Measurements from ENCODE around the gene FBN3. TPM values are rescaled to one million over a fixed set of nuclear protein-coding genes. Genes with fewer than 3 reads are reported as not detected.

FBN3 gene
- polyA plus RNA-seq, 1 donor from 2014 or later, result 52.7 TPM

GRCh38 chr19:8137425-8137824 is 12.0 kb downstream of the FBN3 start:
- Histone ChIP-seq H3K27ac (ENCODE audit: low read length) (no peak overlapping the region), H3K9me2 (ENCODE audit: insufficient read depth, low read length) (no peaks in the 10 kb centered on the region), H3K79me2 (replicated peaks; ENCODE audit: insufficient read depth, low read length) (no peaks in the 10 kb centered on the region), H4K20me1 (ENCODE audit: insufficient read depth) (no peaks in the 10 kb centered on the region), H3K9ac (ENCODE audit: low read length) (no peak overlapping the region), H3K27me3 (ENCODE audit: insufficient read depth, low read depth, low read length) (no peaks in the 10 kb centered on the region), H3K4me3 (ENCODE audit: low read length) (no peak overlapping the region), H3K9me3 (ENCODE audit: low read length) (no peaks in the 10 kb centered on the region), H3K4me2 (ENCODE audit: low read length) (no peak overlapping the region), H2AFZ (ENCODE audit: low read depth, low read length) (no peak overlapping the region), H3F3A (ENCODE audit: insufficient read depth, low read length, poor library complexity, severe bottlenecking) (no peaks in the 10 kb centered on the region), H3K36me3 (ENCODE audit: insufficient read depth, low read length) (no peaks in the 10 kb centered on the region)
- TF ChIP-seq MXI1 (conservative IDR thresholded peaks at IDR 0.05; ENCODE audit: poor library complexity, severe bottlenecking) (no peak), TAF1 (IDR thresholded peaks at IDR 0.05; ENCODE audit: low read depth) (no peak), RAD21 (conservative IDR thresholded peaks at IDR 0.05) (no peak), EZH2 (IDR thresholded peaks at IDR 0.05; ENCODE audit: borderline replicate concordance, insufficient read depth, low read length, poor library complexity, severe bottlenecking) (no peak), POLR2AphosphoS5 (IDR thresholded peaks at IDR 0.05) (no peak), SMC3 (conservative IDR thresholded peaks at IDR 0.05; ENCODE audit: poor library complexity) (no peak)
- TF ChIP-seq, protein P1, sequence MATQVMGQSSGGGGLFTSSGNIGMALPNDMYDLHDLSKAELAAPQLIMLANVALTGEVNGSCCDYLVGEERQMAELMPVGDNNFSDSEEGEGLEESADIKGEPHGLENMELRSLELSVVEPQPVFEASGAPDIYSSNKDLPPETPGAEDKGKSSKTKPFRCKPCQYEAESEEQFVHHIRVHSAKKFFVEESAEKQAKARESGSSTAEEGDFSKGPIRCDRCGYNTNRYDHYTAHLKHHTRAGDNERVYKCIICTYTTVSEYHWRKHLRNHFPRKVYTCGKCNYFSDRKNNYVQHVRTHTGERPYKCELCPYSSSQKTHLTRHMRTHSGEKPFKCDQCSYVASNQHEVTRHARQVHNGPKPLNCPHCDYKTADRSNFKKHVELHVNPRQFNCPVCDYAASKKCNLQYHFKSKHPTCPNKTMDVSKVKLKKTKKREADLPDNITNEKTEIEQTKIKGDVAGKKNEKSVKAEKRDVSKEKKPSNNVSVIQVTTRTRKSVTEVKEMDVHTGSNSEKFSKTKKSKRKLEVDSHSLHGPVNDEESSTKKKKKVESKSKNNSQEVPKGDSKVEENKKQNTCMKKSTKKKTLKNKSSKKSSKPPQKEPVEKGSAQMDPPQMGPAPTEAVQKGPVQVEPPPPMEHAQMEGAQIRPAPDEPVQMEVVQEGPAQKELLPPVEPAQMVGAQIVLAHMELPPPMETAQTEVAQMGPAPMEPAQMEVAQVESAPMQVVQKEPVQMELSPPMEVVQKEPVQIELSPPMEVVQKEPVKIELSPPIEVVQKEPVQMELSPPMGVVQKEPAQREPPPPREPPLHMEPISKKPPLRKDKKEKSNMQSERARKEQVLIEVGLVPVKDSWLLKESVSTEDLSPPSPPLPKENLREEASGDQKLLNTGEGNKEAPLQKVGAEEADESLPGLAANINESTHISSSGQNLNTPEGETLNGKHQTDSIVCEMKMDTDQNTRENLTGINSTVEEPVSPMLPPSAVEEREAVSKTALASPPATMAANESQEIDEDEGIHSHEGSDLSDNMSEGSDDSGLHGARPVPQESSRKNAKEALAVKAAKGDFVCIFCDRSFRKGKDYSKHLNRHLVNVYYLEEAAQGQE (IDR thresholded peaks at IDR 0.05; ENCODE audit: borderline replicate concordance), result no peak

- Histone ChIP-seq H2AFZ (ENCODE audit: low read depth, low read length) (no peak overlapping the region), H4K20me1 (ENCODE audit: insufficient read depth) (no peaks in the 10 kb centered on the region), H3K9me2 (ENCODE audit: insufficient read depth, low read length) (no peaks in the 10 kb centered on the region), H3K27ac (ENCODE audit: low read length) (no peak overlapping the region), H3K9ac (ENCODE audit: low read length) (no peak overlapping the region), H3K4me2 (ENCODE audit: low read length) (no peak overlapping the region), H3F3A (ENCODE audit: insufficient read depth, low read length, poor library complexity, severe bottlenecking) (no peaks in the 10 kb centered on the region), H3K27me3 (ENCODE audit: insufficient read depth, low read depth, low read length) (no peaks in the 10 kb centered on the region), H3K9me3 (ENCODE audit: low read length) (no peaks in the 10 kb centered on the region), H3K4me3 (ENCODE audit: low read length) (no peak overlapping the region), H3K36me3 (ENCODE audit: insufficient read depth, low read length) (no peaks in the 10 kb centered on the region), H3K79me2 (replicated peaks; ENCODE audit: insufficient read depth, low read length) (no peaks in the 10 kb centered on the region)
- TF ChIP-seq RAD21 (conservative IDR thresholded peaks at IDR 0.05) (no peak), SMC3 (conservative IDR thresholded peaks at IDR 0.05; ENCODE audit: poor library complexity) (no peak), CTCF (IDR thresholded peaks at IDR 0.05; ENCODE audit: poor library complexity, severe bottlenecking) (no peak), EP300 (conservative IDR thresholded peaks at IDR 0.05; ENCODE audit: poor library complexity, severe bottlenecking) (no peak)
- TF ChIP-seq, protein P1 (IDR thresholded peaks at IDR 0.05; ENCODE audit: borderline replicate concordance), result no peak
These were observed 13.3 kb downstream of the FBN3 start for GRCh38 chr19:8135946-8136618.

Measured in neural cell (in vitro differentiated cells).